HUES48 (cell line): ENCODE measurements around the gene RNF182.
"Not testable (repeated sequence)": the region's sequence is repeated elsewhere in the genome, so short reads cannot be mapped to it uniquely, and the experiment has no call there.

ENCODE experiments used
- H3K27ac ChIP-seq: one replicate; pipeline ENCODE4 v1.7.0; 2013; ENCODE audit warnings: low read depth, low read length, inconsistent platforms
- H3K27me3 ChIP-seq: 2 replicates; pipeline ENCODE4 v1.6.1; 2013; ENCODE audit warnings: mild to moderate bottlenecking, low read length; ENCODE audit not compliant: control insufficient read depth, insufficient read depth
- H3K36me3 ChIP-seq: 2 replicates; pipeline ENCODE4 v1.6.1; 2013; ENCODE audit warnings: low read length; ENCODE audit not compliant: control insufficient read depth, insufficient read depth
- H3K4me1 ChIP-seq: 2 replicates; pipeline ENCODE4 v1.6.1; 2013; ENCODE audit warnings: mild to moderate bottlenecking, low read length; ENCODE audit not compliant: control insufficient read depth, insufficient read depth
- H3K4me3 ChIP-seq: 2 replicates; pipeline ENCODE4 v1.5.1; 2013; ENCODE audit warnings: mild to moderate bottlenecking, low read depth, low read length
- H3K9ac ChIP-seq: 2 replicates; pipeline ENCODE4 v1.6.1; 2013; ENCODE audit warnings: mild to moderate bottlenecking, low read depth, low read length, moderate library complexity
- H3K9me3 ChIP-seq: 2 replicates; pipeline ENCODE4 v1.6.1; 2013; ENCODE audit warnings: low read length; ENCODE audit not compliant: control insufficient read depth, insufficient read depth

RNF182 gene

GRCh38 chr6:13971303-13971702 lies 46.6 kb downstream of the RNF182 start:
- H3K4me1 ChIP-seq = no peaks in the 10 kb centered on the region
- H3K27ac ChIP-seq = no peak overlapping the region
- no peaks in the 10 kb centered on the region for H3K27me3 ChIP-seq
- peaks cover 27% of the 10 kb centered on the region for H3K9me3 ChIP-seq
- H3K9ac ChIP-seq = no peak overlapping the region
- no peaks in the 10 kb centered on the region for H3K36me3 ChIP-seq
- H3K4me3 ChIP-seq = no peak overlapping the region

- not testable (repeated sequence) for H3K27ac ChIP-seq, H3K36me3 ChIP-seq, H3K27me3 ChIP-seq, H3K4me1 ChIP-seq, H3K4me3 ChIP-seq, H3K9ac ChIP-seq
- H3K9me3 ChIP-seq = peaks cover 27% of the 10 kb centered on the region
Measured at GRCh38 chr6:13972602-13973001, 47.9 kb downstream of the RNF182 start.

- H3K9ac ChIP-seq, H3K36me3 ChIP-seq, H3K27me3 ChIP-seq, H3K27ac ChIP-seq, H3K4me1 ChIP-seq, H3K4me3 ChIP-seq: not testable (repeated sequence)
- peaks cover 27% of the 10 kb centered on the region for H3K9me3 ChIP-seq
Measured at GRCh38 chr6:13973422-13973821, 48.7 kb downstream of the RNF182 start.

GRCh38 chr6:13978102-13978640 lies 53.4 kb downstream of the RNF182 start:
- peaks cover 3% of the 10 kb centered on the region; the same call in 1 of the 2 replicates for H3K9me3 ChIP-seq
- no peaks in the 10 kb centered on the region for H3K27me3 ChIP-seq
- H3K36me3 ChIP-seq = no peaks in the 10 kb centered on the region; the same call in 1 of the 2 replicates
- no peak overlapping the region for H3K9ac ChIP-seq
- H3K27ac ChIP-seq = no peak overlapping the region
- no peak overlapping the region for H3K4me3 ChIP-seq
- peaks cover 14% of the 10 kb centered on the region for H3K4me1 ChIP-seq

- H3K4me1 ChIP-seq = peaks cover 14% of the 10 kb centered on the region
- no peak overlapping the region for H3K27ac ChIP-seq
- no peaks in the 10 kb centered on the region for H3K27me3 ChIP-seq
- no peak overlapping the region for H3K9ac ChIP-seq
- no peak overlapping the region for H3K4me3 ChIP-seq
- H3K9me3 ChIP-seq = no peaks in the 10 kb centered on the region
- H3K36me3 ChIP-seq = no peaks in the 10 kb centered on the region; the same call in 1 of the 2 replicates
Measured at GRCh38 chr6:13978787-13979186, 54.0 kb downstream of the RNF182 start.

GRCh38 chr6:13979284-13980171 lies 54.8 kb downstream of the RNF182 start:
- Histone ChIP-seq H3K4me3 (no peak overlapping the region), H3K9me3 (no peaks in the 10 kb centered on the region), H3K27me3 (no peaks in the 10 kb centered on the region), H3K36me3 (no peaks in the 10 kb centered on the region; the same call in 1 of the 2 replicates), H3K9ac (no peak overlapping the region), H3K4me1 (peaks cover 14% of the 10 kb centered on the region), H3K27ac (no peak overlapping the region)

- H3K4me3 ChIP-seq = no peak overlapping the region
- H3K4me1 ChIP-seq = peaks cover 14% of the 10 kb centered on the region
- H3K27me3 ChIP-seq = no peaks in the 10 kb centered on the region
- H3K36me3 ChIP-seq = no peaks in the 10 kb centered on the region; the same call in 1 of the 2 replicates
- no peak overlapping the region for H3K9ac ChIP-seq
- no peak overlapping the region for H3K27ac ChIP-seq
- H3K9me3 ChIP-seq = no peaks in the 10 kb centered on the region
Measured at GRCh38 chr6:13980534-13980933, 55.8 kb downstream of the RNF182 start.

- no peak overlapping the region for H3K27ac ChIP-seq
- H3K9ac ChIP-seq = no peak overlapping the region
- no peaks in the 10 kb centered on the region for H3K9me3 ChIP-seq
- no peaks in the 10 kb centered on the region for H3K27me3 ChIP-seq
- no peaks in the 10 kb centered on the region for H3K36me3 ChIP-seq
- peaks cover 14% of the 10 kb centered on the region for H3K4me1 ChIP-seq
- no peak overlapping the region for H3K4me3 ChIP-seq
Measured at GRCh38 chr6:13985663-13986325, 61.0 kb downstream of the RNF182 start.

GRCh38 chr6:13986700-13987399 lies 62.1 kb downstream of the RNF182 start:
- H3K4me3 ChIP-seq = no peak overlapping the region
- H3K4me1 ChIP-seq = peaks cover 7% of the 10 kb centered on the region; the same call in 1 of the 2 replicates
- H3K27ac ChIP-seq = no peak overlapping the region
- H3K9ac ChIP-seq = no peak overlapping the region
- H3K36me3 ChIP-seq = no peaks in the 10 kb centered on the region
- H3K9me3 ChIP-seq = no peaks in the 10 kb centered on the region
- no peaks in the 10 kb centered on the region for H3K27me3 ChIP-seq

- no peak overlapping the region for H3K9ac ChIP-seq
- H3K27me3 ChIP-seq = no peaks in the 10 kb centered on the region
- H3K36me3 ChIP-seq = no peaks in the 10 kb centered on the region
- H3K4me3 ChIP-seq = no peak overlapping the region
- no peak overlapping the region for H3K27ac ChIP-seq
- no peaks in the 10 kb centered on the region for H3K9me3 ChIP-seq
- H3K4me1 ChIP-seq = peaks cover 7% of the 10 kb centered on the region; the same call in 1 of the 2 replicates
Measured at GRCh38 chr6:13987400-13987865, 62.7 kb downstream of the RNF182 start.
